DMS79 treated with DMSO at 0.1 percent for 48 hours (cell line): ENCODE results near the gene PODXL.
"Not testable (repeated sequence)": the region's sequence is repeated elsewhere in the genome, so short reads cannot be mapped to it uniquely, and the experiment has no call there.

Experiments used
- DNase-seq: peaks from one replicate; lab custom pipeline; 2025; lab: John Stamatoyannopoulos, UW

PODXL gene

GRCh38 chr7:131494182-131494581 lies 62.2 kb downstream of the PODXL start:
- no peak for DNase-seq

- DNase-seq, result no peak
Observed at GRCh38 chr7:131493581-131493980, 62.8 kb downstream of the PODXL start.

- no peak for DNase-seq
Observed at GRCh38 chr7:131493081-131493480, 63.3 kb downstream of the PODXL start.

GRCh38 chr7:131489881-131490280 lies 66.5 kb downstream of the PODXL start:
- DNase-seq, result no peak

- DNase-seq, result no peak
Observed at GRCh38 chr7:131489196-131489595, 67.2 kb downstream of the PODXL start.

- DNase-seq, result no peak
Observed at GRCh38 chr7:131488361-131488760, 68.1 kb downstream of the PODXL start.

- DNase-seq, result no peak
Observed at GRCh38 chr7:131487217-131487616, 69.2 kb downstream of the PODXL start.

- DNase-seq, result no peak
Observed at GRCh38 chr7:131486346-131486745, 70.1 kb downstream of the PODXL start.

GRCh38 chr7:131483586-131483985 lies 72.8 kb downstream of the PODXL start:
- no peak for DNase-seq

- DNase-seq, result no peak
Observed at GRCh38 chr7:131482800-131483199, 73.6 kb downstream of the PODXL start.

- no peak for DNase-seq
Observed at GRCh38 chr7:131480384-131481315, 75.8 kb downstream of the PODXL start.

GRCh38 chr7:131476740-131477139 lies 79.7 kb downstream of the PODXL start:
- no peak for DNase-seq

- DNase-seq, result no peak
Observed at GRCh38 chr7:131471250-131472004, 85.0 kb downstream of the PODXL start.

GRCh38 chr7:131467788-131468187 lies 88.6 kb downstream of the PODXL start:
- DNase-seq, result no peak

GRCh38 chr7:131466735-131467365 lies 89.6 kb downstream of the PODXL start:
- DNase-seq, result no peak

- DNase-seq, result not testable (repeated sequence)
Observed at GRCh38 chr7:131462715-131463114, 93.7 kb downstream of the PODXL start.

GRCh38 chr7:131462059-131462458 lies 94.4 kb downstream of the PODXL start:
- DNase-seq, result no peak

GRCh38 chr7:131459256-131459655 lies 97.2 kb downstream of the PODXL start:
- DNase-seq, result no peak

GRCh38 chr7:131456338-131456737 lies 100.1 kb downstream of the PODXL start:
- no peak for DNase-seq

GRCh38 chr7:131455546-131455945 lies 100.9 kb downstream of the PODXL start:
- DNase-seq, result no peak

GRCh38 chr7:131455001-131455400 lies 101.4 kb downstream of the PODXL start:
- DNase-seq, result no peak

GRCh38 chr7:131454498-131454897 lies 101.9 kb downstream of the PODXL start:
- no peak for DNase-seq
